GM21576 (cell line): ENCODE results near the gene FAM187B.
"Not testable (repeated sequence)": the region's sequence is repeated elsewhere in the genome, so short reads cannot be mapped to it uniquely, and the experiment has no call there.

Experiments used
- ATAC-seq: cut with Tn5 transposase; IDR thresholded peaks from one replicate; pipeline ENCODE4 v1.9.1; 2021; ENCODE audit warnings: mild to moderate bottlenecking, moderate library complexity; ENCODE audit not compliant: unreplicated experiment

The FAM187B gene

GRCh38 chr19:35236638-35237400 is 8.3 kb upstream of the FAM187B start:
- no peak for ATAC-seq

GRCh38 chr19:35232912-35233311 is 4.4 kb upstream of the FAM187B start:
- ATAC-seq: no peak

- ATAC-seq: no peak
These were observed 3.6 kb upstream of the FAM187B start for GRCh38 chr19:35231956-35232645.

- ATAC-seq: no peak
These were observed 1.1 kb upstream of the FAM187B start for GRCh38 chr19:35229601-35230000.

- ATAC-seq: no peak
These were observed 1.8 kb downstream of the FAM187B start for GRCh38 chr19:35226748-35227147.

GRCh38 chr19:35225951-35226350 is 2.6 kb downstream of the FAM187B start:
- ATAC-seq: no peak

- ATAC-seq: no peak
These were observed 3.6 kb downstream of the FAM187B start for GRCh38 chr19:35224681-35225571.

GRCh38 chr19:35223862-35224505 is 4.6 kb downstream of the FAM187B start:
- ATAC-seq: no peak

- ATAC-seq: no peak
These were observed 5.3 kb downstream of the FAM187B start for GRCh38 chr19:35223084-35223790.

GRCh38 chr19:35222373-35223015 is 6.0 kb downstream of the FAM187B start:
- ATAC-seq: no peak

- not testable (repeated sequence) for ATAC-seq
These were observed 7.5 kb downstream of the FAM187B start for GRCh38 chr19:35220973-35221590.

GRCh38 chr19:35220315-35220921 is 8.1 kb downstream of the FAM187B start:
- no peak for ATAC-seq

GRCh38 chr19:35219008-35219407 is 9.5 kb downstream of the FAM187B start:
- ATAC-seq: no peak

- ATAC-seq: no peak
These were observed 10.9 kb downstream of the FAM187B start for GRCh38 chr19:35217649-35217990.

- no peak for ATAC-seq
These were observed 11.5 kb downstream of the FAM187B start for GRCh38 chr19:35216833-35217648.

- no peak for ATAC-seq
These were observed 12.3 kb downstream of the FAM187B start for GRCh38 chr19:35216016-35216832.

GRCh38 chr19:35214766-35215422 is 13.6 kb downstream of the FAM187B start:
- no peak for ATAC-seq
